ENCODE data around the gene EIF5AL1. TPM values are rescaled to one million over a fixed set of nuclear protein-coding genes. Genes with fewer than 3 reads are reported as not detected.

EIF5AL1 gene
- total RNA-seq, 4 donors from 2014 or later, result 0.53 TPM; not detected in 3

DNA sequence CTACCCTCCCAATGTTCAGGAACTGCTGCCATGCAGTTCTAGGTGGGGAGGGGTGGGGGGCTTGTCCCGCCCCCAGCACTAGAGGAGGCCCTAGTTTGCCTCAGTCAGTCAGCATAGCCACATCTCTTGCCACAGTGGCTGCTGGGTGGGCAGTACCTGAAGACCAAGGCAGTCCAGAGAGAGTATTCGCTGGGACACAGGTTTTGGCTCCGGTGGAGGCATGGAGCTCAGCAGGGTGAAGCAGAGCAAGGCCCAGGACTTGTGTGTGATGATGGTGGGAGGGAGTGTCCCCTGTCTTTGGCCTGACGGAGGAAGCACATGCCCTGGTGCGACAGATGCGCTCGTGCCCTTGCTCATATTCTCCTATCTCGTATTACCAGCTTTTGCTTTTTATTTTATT is 42.2 kb upstream of the EIF5AL1 start:
- H3K4me1 ChIP-seq, result no peaks in the 10 kb centered on the region
- H3K27ac ChIP-seq, result no peak overlapping the region
- DNase-seq, result no peak
- no peak overlapping the region for H3K4me3 ChIP-seq
- H3K27me3 ChIP-seq, result no peaks in the 10 kb centered on the region
- no peaks in the 10 kb centered on the region for H3K9me3 ChIP-seq
- TF ChIP-seq POLR2A (IDR thresholded peaks at IDR 0.05), result no peak
- TF ChIP-seq, protein P1, sequence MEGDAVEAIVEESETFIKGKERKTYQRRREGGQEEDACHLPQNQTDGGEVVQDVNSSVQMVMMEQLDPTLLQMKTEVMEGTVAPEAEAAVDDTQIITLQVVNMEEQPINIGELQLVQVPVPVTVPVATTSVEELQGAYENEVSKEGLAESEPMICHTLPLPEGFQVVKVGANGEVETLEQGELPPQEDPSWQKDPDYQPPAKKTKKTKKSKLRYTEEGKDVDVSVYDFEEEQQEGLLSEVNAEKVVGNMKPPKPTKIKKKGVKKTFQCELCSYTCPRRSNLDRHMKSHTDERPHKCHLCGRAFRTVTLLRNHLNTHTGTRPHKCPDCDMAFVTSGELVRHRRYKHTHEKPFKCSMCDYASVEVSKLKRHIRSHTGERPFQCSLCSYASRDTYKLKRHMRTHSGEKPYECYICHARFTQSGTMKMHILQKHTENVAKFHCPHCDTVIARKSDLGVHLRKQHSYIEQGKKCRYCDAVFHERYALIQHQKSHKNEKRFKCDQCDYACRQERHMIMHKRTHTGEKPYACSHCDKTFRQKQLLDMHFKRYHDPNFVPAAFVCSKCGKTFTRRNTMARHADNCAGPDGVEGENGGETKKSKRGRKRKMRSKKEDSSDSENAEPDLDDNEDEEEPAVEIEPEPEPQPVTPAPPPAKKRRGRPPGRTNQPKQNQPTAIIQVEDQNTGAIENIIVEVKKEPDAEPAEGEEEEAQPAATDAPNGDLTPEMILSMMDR (IDR thresholded peaks at IDR 0.05), result no peak
- H3K36me3 ChIP-seq, result no peaks in the 10 kb centered on the region

DNA sequence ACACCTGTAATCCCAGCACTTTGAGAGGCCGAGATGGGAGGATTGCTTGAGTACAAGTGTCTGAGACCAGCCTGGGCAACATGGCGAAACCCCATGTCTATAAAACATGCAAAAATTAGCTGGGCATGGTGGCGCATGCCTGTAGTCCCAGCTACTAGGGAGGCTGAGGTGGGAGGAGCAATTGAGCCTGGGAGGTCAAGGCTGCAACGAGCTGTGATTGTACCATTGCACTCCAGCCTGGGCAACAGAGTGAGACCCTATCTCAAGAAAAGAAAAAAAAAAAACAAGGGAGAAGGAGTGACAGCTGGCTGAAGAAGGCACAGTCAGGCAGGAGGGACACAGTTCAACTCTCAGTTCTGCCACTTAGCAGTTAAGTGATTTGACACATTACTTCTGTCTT is 40.6 kb upstream of the EIF5AL1 start:
- Histone ChIP-seq H3K27me3 (no peaks in the 10 kb centered on the region), H3K27ac (no peak overlapping the region), H3K4me1 (no peaks in the 10 kb centered on the region), H3K36me3 (no peaks in the 10 kb centered on the region), H3K4me3 (no peak overlapping the region), H3K9me3 (no peaks in the 10 kb centered on the region)
- TF ChIP-seq POLR2A (IDR thresholded peaks at IDR 0.05), result no peak
- TF ChIP-seq, protein P1 (IDR thresholded peaks at IDR 0.05), result no peak
- no peak for DNase-seq

DNA sequence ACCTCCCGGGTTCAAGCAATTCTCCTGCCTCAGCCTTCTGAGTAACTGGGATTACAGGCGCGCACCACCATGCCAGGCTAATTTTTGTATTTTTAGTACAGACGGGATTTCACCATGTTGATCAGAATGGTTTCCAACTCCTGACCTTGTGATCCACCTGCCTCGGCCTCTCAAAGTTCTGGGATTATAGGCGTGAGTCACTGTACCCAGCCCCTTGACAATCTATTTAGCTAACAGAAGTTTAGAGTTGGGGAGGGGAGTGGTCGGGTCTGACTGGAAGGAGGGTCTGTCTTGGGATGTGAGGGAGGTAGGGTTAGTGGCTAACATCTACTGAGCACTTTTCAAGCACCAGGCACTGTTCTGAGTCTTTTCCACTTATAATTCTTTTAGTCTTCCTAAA is 39.9 kb upstream of the EIF5AL1 start:
- no peak for DNase-seq
- Histone ChIP-seq H3K4me1 (no peaks in the 10 kb centered on the region), H3K9me3 (no peaks in the 10 kb centered on the region), H3K4me3 (no peak overlapping the region), H3K36me3 (no peaks in the 10 kb centered on the region), H3K27ac (no peak overlapping the region), H3K27me3 (no peaks in the 10 kb centered on the region)
- TF ChIP-seq, protein P1 (IDR thresholded peaks at IDR 0.05), result no peak

DNA sequence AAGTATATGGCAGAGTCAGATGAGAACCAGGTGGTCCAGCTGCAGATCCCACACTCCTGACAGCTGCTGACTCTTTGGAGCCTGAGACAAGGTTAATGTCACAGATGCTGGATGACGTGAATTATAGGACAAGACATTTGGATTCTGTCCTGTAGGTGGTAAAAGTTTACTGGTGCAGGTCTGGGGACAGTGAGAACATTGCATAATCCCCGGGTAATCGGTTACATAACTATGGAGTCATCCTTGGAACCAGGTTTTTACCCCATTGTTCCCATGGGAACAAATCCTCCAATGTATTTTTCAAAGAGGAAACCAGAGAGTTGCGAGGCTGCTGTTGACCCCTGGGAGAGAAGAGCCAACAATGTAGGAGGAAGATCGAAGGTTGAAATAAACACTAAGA is 39.4 kb upstream of the EIF5AL1 start:
- no peaks in the 10 kb centered on the region for H3K27me3 ChIP-seq
- no peak overlapping the region for H3K4me3 ChIP-seq
- TF ChIP-seq POLR2A (IDR thresholded peaks at IDR 0.05), result no peak
- TF ChIP-seq, protein P1 (IDR thresholded peaks at IDR 0.05), result no peak
- no peaks in the 10 kb centered on the region for H3K36me3 ChIP-seq
- DNase-seq, result no peak
- H3K27ac ChIP-seq, result no peak overlapping the region
- H3K4me1 ChIP-seq, result no peaks in the 10 kb centered on the region
- no peaks in the 10 kb centered on the region for H3K9me3 ChIP-seq

DNA sequence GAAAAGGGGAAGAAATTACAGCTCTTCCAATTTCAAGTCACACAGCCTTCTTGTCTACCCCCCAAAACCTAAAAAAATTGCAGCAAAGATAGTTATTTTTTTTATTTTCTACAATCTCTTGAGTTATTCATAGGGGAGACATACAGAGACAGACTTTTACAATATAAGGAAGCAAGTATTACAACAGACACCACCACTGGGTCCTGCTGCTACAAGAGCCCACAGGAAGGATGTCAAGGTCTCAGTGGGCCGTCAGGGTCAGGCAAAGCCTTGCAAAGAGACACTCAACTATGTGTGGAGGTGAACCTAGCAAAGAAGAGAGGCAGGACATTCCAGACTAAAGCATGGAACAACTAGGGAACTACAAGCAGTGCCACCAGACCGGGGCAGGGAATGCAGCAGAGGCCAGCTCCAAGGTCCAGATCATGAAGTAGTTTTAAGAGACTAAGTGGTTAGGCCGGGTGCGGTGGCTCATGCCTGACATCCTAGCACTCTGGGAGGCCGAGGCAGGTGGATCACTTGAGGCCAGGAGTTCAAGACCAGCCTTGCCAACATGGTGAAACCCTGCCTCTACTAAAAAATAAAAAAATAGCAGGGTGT is 38.7 kb upstream of the EIF5AL1 start:
- no peak for DNase-seq
- no peaks in the 10 kb centered on the region for H3K9me3 ChIP-seq
- TF ChIP-seq, protein P1 (IDR thresholded peaks at IDR 0.05), result no peak
- no peak for TF ChIP-seq POLR2A (IDR thresholded peaks at IDR 0.05)
- no peak overlapping the region for H3K4me3 ChIP-seq
- no peaks in the 10 kb centered on the region for H3K27me3 ChIP-seq
- no peaks in the 10 kb centered on the region for H3K4me1 ChIP-seq
- no peaks in the 10 kb centered on the region for H3K36me3 ChIP-seq
- no peak overlapping the region for H3K27ac ChIP-seq
